Activated naive CD8-positive, alpha-beta T cell treated with anti-CD3 and anti-CD28 coated beads for 36 hours (primary cell): ENCODE data around the gene TACR1. TPM values are rescaled to one million over a fixed set of nuclear protein-coding genes. Genes with fewer than 3 reads are reported as not detected.

ENCODE experiments used
- DNase-seq: peaks from one replicate; pipeline ENCODE4 v3.0.0; 2021
- H3K27ac Mint-ChIP-seq: one replicate; pipeline ENCODE4 v1.8.0; 2022; ENCODE audit warnings: mild to moderate bottlenecking, moderate library complexity, mixed read lengths
- H3K27me3 Mint-ChIP-seq: one replicate; pipeline ENCODE4 v1.8.0; 2022; ENCODE audit warnings: mild to moderate bottlenecking, mixed read lengths
- H3K36me3 Mint-ChIP-seq: one replicate; pipeline ENCODE4 v1.8.0; 2021; ENCODE audit warnings: mild to moderate bottlenecking, mixed read lengths
- H3K4me1 Mint-ChIP-seq: one replicate; pipeline ENCODE4 v1.8.0; 2021; ENCODE audit warnings: mixed read lengths
- H3K4me3 Mint-ChIP-seq: one replicate; pipeline ENCODE4 v1.8.0; 2022; ENCODE audit warnings: mild to moderate bottlenecking, moderate library complexity, mixed read lengths
- H3K9me3 Mint-ChIP-seq: one replicate; pipeline ENCODE4 v1.8.0; 2022; ENCODE audit warnings: mixed read lengths
- total RNA-seq, 2 experiments: library from RNA; stranded (reverse); gene quantifications; one replicate each; pipeline ENCODE4 v1.2.3, GENCODE V29; 2021

The TACR1 gene
- total RNA-seq, 2 experiments from 2014 or later = not detected

DNA sequence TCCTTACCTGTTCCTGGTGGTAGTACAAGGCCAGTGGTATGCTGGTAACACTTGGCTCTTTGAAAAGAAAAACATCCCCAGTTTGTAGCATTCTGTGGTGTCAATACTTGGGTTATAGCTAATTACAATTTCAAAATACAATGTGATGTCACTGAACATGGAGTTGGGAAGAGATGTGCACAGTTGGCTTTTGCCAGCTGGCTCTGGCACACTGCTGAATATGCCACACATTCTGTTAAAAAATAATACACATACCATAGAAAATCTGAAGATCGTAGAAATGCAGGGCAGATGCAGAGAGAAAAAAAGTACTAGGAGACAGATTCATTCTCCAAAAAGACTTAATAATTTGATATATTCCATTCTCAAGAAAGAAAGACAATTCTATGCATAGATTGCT lies 101.5 kb downstream of the TACR1 start:
- Mint-ChIP-seq H3K4me3 (no peak overlapping the region), H3K27ac (no peak overlapping the region), H3K36me3 (peaks cover 3% of the 10 kb centered on the region), H3K27me3 (peaks cover 5% of the 10 kb centered on the region), H3K9me3 (peaks cover 3% of the 10 kb centered on the region), H3K4me1 (no peaks in the 10 kb centered on the region)
- DNase-seq = no peak

DNA sequence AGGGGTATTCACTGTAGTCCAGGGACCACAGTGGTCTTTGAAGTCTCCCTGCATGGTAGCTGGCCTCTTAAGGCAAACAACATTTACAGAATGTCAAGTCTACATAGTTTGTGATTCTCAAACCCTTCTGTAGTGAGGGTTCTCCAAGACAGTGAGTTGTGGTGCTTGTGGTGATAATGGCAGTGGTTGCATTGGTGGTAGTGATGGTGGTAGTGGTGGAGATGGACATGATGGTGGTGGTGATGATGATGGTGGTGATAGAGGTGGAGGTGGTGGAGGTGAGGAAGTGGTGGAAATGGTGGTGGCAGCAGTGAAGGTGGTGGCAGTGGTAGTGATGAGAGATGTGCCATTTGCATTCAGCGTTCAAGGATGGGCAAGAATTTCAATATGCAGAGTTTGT lies 104.9 kb downstream of the TACR1 start:
- H3K4me3 Mint-ChIP-seq = no peak overlapping the region
- DNase-seq = no peak
- H3K27ac Mint-ChIP-seq = no peak overlapping the region
- no peaks in the 10 kb centered on the region for H3K9me3 Mint-ChIP-seq
- H3K4me1 Mint-ChIP-seq = no peaks in the 10 kb centered on the region
- H3K36me3 Mint-ChIP-seq = peaks cover 2% of the 10 kb centered on the region
- peaks cover under 1% of the 10 kb centered on the region for H3K27me3 Mint-ChIP-seq

DNA sequence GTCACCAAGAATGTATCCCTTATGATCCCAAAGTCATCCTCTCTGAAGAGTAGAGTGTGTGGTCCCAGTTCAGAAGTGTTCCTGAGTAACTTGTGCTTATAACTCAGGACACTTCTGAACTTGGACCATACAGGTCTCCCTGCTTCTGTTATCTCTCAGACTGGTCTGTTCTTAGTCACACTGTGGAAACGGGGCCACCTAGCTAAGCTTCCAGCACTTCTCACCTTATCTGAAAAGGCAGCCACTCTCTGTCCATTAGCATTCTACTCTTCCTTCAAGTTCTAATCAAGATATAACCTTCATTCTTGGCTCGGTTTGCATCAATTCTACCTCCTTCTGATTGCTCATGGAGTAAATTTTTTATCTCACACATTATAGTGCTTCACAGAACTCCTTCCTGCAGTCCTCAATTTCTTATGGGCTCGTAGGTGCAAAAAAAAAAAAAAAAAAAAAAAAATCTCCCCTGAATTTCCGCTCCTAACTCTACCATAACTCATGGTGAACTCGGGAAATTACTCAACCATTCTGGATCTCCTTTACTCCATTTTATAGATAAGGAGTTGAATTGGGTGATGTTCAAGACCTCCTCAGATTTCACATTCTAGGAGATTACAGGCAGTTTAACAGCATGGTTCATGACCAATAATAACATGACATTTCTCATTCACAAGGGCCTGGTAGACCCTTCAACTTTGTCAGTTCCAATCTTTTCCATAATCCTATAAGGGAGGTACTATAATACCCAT lies 108.4 kb downstream of the TACR1 start:
- H3K36me3 Mint-ChIP-seq = peaks cover 2% of the 10 kb centered on the region
- H3K27me3 Mint-ChIP-seq = no peaks in the 10 kb centered on the region
- H3K9me3 Mint-ChIP-seq = no peaks in the 10 kb centered on the region
- H3K4me1 Mint-ChIP-seq = no peaks in the 10 kb centered on the region
- no peak overlapping the region for H3K4me3 Mint-ChIP-seq
- no peak overlapping the region for H3K27ac Mint-ChIP-seq
- no peak for DNase-seq

DNA sequence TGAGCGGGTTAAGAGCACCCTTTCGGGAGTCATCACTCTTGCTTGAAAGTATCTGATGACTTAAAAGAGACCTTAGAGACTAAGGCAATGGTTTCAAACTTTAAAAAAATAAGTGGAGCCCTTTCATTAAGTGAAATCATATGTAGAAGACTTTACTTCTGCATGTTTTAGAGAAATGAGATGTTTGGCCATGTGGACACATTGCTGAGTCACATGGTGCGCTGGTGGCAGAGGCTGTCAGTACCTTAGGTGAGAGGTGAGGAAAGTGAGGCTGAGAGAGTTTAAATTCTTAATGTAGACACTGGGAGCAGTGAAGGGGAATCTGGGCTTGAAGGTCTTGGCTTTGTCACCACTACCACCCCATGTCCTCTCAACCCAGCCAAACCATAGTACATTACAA lies 109.8 kb downstream of the TACR1 start:
- H3K4me3 Mint-ChIP-seq = no peak overlapping the region
- DNase-seq = no peak
- H3K27me3 Mint-ChIP-seq = no peaks in the 10 kb centered on the region
- no peak overlapping the region for H3K27ac Mint-ChIP-seq
- H3K36me3 Mint-ChIP-seq = peaks cover 5% of the 10 kb centered on the region
- no peaks in the 10 kb centered on the region for H3K4me1 Mint-ChIP-seq
- no peaks in the 10 kb centered on the region for H3K9me3 Mint-ChIP-seq

DNA sequence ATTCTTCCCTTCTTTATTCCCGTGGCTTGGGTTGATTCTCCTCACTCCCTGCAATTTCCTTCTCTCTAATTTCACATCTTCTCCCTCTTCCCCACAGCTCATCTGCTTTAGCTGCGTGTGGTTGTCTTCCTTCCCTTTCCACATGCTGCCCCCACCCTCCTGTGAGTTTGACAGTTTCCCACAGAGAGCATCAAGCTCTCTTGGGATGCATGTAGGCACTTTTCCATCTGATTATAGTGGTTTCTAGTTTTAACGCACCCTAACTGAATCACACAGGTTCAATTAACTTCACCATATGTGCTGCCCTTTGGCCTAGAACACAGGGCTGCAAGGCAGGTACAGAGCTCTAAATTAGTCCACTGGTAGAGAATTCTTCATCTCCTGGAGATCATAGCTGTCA lies 110.5 kb downstream of the TACR1 start:
- Mint-ChIP-seq H3K9me3 (no peaks in the 10 kb centered on the region), H3K27ac (no peak overlapping the region), H3K4me3 (no peak overlapping the region), H3K4me1 (no peaks in the 10 kb centered on the region), H3K36me3 (peaks cover 5% of the 10 kb centered on the region), H3K27me3 (no peaks in the 10 kb centered on the region)
- no peak for DNase-seq

DNA sequence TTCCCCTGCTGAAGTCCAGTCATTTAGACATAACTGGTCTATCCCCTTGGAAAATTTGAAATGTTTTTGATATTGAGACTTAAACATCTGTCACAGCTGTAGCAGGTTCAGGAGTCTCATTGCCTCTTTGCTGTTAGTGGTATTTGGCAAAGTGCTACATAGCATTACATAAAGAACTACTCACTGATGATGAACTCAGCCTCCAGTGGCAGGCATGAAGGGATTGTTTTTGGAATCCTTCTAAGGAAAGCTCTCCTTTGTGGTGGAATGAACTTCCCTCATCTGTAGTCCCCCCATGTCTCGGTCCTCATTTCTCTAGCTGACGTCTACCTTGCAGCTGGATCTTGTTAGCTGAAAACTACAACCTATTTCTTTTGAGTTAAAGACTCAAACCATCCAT lies 111.6 kb downstream of the TACR1 start:
- Mint-ChIP-seq H3K27ac (no peak overlapping the region), H3K9me3 (no peaks in the 10 kb centered on the region), H3K4me3 (no peak overlapping the region), H3K4me1 (no peaks in the 10 kb centered on the region), H3K27me3 (no peaks in the 10 kb centered on the region), H3K36me3 (peaks cover 5% of the 10 kb centered on the region)
- no peak for DNase-seq

DNA sequence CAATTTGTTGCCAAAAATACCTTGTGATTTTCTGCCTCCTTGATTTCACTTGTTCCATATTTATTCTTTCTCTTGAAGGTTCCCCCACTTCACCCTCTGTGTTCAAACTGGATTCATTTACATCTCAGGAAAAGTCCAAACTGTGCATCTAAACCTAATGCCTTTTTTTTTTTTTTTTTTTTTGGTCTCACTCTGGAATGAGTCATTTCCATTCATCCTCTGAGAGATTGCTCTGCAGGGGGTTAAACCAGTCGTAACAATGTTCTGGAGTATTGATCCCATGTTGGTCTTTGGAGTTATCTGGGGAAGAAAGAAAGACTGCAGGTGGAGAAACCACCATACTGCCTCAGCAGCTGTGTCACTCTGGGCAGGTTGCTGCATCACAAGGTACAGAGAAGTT lies 119.7 kb downstream of the TACR1 start:
- peaks cover 1% of the 10 kb centered on the region for H3K4me1 Mint-ChIP-seq
- peaks cover 4% of the 10 kb centered on the region for H3K9me3 Mint-ChIP-seq
- H3K4me3 Mint-ChIP-seq = no peak overlapping the region
- no peaks in the 10 kb centered on the region for H3K27me3 Mint-ChIP-seq
- H3K36me3 Mint-ChIP-seq = peaks cover 8% of the 10 kb centered on the region
- H3K27ac Mint-ChIP-seq = no peak overlapping the region
- DNase-seq = no peak

DNA sequence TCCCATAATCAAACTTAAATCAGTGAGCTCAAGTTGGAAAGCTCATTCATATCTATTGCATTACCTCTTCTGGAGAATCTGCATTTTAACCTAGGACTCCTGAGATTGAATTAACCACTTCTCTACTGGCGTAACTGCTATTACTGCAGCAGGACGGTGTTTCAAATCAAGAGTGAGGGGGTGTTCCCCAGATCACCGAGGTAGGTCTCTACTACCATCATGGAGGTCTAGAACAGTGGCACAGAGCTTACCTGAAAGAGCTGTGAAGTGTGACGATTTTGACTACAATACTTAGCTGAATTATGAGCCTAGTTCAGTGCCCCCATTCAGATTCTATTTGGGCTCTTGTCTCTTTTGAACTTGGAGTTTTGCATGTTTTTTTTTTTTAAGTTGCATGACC lies 121.4 kb downstream of the TACR1 start:
- Mint-ChIP-seq H3K27ac (no peak overlapping the region), H3K36me3 (peaks cover 7% of the 10 kb centered on the region), H3K4me3 (no peak overlapping the region), H3K27me3 (no peaks in the 10 kb centered on the region), H3K9me3 (peaks cover 4% of the 10 kb centered on the region), H3K4me1 (peaks cover 2% of the 10 kb centered on the region)
- no peak for DNase-seq

DNA sequence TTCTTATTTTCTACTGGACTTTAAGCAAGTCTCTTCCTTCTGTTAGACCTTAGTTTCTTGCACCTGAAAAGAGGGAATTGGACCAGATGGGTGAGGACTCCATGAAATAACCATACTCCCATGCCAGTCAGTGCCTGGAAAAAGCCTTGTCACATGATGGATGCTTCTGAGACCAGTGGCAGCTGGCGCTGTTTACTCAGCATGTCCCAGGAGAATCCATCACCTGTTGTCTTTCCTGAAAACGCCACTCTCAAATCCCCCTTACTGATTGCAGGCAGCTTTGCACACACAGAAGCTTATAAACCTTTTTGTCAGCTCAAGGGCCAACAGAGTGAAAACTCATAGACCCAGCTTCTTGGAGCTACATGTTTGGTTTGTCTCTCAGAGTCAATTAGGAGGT lies 123.2 kb downstream of the TACR1 start:
- H3K27ac Mint-ChIP-seq = no peak overlapping the region
- H3K27me3 Mint-ChIP-seq = no peaks in the 10 kb centered on the region
- H3K4me3 Mint-ChIP-seq = no peak overlapping the region
- H3K9me3 Mint-ChIP-seq = no peaks in the 10 kb centered on the region
- H3K36me3 Mint-ChIP-seq = no peaks in the 10 kb centered on the region
- DNase-seq = no peak
- H3K4me1 Mint-ChIP-seq = peaks cover 2% of the 10 kb centered on the region

DNA sequence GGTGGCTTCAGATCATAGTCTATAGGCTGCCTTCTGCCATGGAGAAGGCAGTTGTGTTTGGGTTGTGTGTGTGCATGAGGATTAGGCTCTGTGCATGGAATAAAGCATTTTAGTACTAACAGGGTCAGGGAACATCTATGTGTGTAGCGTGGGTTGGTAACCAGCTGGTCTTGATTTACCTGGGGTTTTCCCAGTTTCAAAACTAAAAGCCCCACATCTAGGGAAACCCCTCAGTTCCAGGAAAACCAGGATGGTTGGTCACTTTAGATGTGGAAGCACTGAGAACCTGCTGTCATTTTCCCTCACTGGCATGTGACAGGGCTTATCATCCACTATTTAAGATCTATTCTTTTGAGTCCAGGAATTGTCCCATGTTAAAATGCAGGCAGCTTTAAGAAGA lies 124.6 kb downstream of the TACR1 start:
- Mint-ChIP-seq H3K4me3 (no peak overlapping the region), H3K27ac (no peak overlapping the region), H3K27me3 (no peaks in the 10 kb centered on the region), H3K9me3 (no peaks in the 10 kb centered on the region), H3K4me1 (peaks cover 2% of the 10 kb centered on the region), H3K36me3 (no peaks in the 10 kb centered on the region)
- DNase-seq = no peak

DNA sequence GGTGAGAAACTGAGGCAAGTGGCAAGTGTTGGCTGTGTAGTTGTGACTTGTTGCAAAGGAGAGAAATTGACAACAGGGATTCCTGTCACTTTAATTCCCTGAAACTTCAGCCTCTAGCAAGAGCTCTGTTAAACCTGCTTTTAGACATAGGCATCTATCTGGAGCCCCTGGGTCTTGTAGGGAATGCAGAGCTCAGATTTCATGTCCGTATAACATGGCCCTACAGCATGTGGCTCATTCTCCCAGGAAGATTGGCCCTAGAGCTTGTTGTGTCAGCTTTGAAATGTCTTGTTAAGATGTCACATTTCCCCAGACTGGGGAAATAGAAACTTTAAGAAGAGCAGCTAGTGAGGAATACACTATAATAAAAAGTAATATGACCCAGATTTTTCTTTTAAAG lies 125.1 kb downstream of the TACR1 start:
- Mint-ChIP-seq H3K36me3 (no peaks in the 10 kb centered on the region), H3K9me3 (no peaks in the 10 kb centered on the region), H3K4me1 (peaks cover 2% of the 10 kb centered on the region), H3K27me3 (no peaks in the 10 kb centered on the region), H3K27ac (no peak overlapping the region), H3K4me3 (no peak overlapping the region)
- DNase-seq = no peak

DNA sequence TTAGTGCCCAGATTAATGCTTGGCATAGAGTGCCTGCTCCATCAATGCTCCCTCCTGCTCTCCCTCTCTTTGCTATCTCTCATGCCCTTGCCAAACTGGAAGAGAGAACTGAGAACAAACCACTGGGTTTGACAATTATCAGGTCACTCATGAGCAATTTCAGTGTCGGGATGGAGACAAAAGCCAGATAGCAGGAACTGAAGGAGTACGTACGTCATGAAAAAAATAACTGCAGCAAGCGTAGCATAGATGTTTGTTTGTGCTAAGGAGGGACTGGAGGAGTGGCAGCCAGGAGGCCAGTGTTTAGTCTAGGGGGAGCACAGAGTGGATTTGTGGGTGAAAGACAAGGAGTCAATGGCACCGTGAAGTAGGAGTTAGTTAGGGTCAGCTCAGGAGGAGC lies 127.6 kb downstream of the TACR1 start:
- DNase-seq = no peak
- Mint-ChIP-seq H3K4me3 (no peak overlapping the region), H3K4me1 (peaks cover 2% of the 10 kb centered on the region), H3K27ac (no peak overlapping the region), H3K27me3 (no peaks in the 10 kb centered on the region), H3K36me3 (no peaks in the 10 kb centered on the region), H3K9me3 (peaks cover 2% of the 10 kb centered on the region)

DNA sequence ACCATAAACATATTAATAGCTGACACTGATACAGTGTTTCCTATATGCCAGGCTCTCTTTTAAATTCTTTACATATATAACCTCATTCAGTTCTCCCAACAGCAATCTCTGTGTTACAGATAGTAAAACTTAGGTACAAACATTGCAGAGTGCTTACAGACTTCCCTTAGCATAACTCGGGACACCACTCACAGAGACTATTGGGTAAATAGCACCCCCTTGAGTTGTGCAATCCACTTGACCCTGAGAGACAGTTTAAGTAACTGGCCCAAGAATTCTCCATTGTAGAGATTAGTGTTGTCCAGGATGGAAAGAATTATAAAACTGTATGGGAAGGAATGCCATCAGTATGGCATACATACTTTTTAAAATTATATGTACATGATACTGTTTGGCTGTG lies 130.8 kb downstream of the TACR1 start:
- no peak for DNase-seq
- H3K4me1 Mint-ChIP-seq = no peaks in the 10 kb centered on the region
- H3K36me3 Mint-ChIP-seq = no peaks in the 10 kb centered on the region
- H3K9me3 Mint-ChIP-seq = peaks cover 2% of the 10 kb centered on the region
- no peaks in the 10 kb centered on the region for H3K27me3 Mint-ChIP-seq
- H3K27ac Mint-ChIP-seq = no peak overlapping the region
- no peak overlapping the region for H3K4me3 Mint-ChIP-seq

DNA sequence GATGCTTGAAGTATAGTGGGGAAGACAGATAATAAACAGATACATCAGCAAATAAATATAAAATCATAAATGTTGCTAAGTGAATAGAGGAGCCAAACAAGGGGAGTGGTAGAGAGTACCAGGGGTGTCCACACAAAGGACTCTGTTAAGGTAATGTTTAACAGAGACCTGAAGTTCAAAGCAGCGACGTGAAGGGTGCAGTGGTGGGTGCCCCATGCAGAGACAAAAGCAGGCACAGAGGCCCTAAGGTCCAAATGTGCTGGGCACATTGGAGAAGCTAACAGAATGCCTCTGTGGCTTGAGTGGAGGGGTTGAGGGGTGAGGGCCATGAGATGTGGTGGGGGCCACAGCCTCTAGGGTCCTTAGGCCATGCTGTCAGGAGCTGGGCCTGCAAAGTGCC lies 131.8 kb downstream of the TACR1 start:
- no peak overlapping the region for H3K27ac Mint-ChIP-seq
- no peak overlapping the region for H3K4me3 Mint-ChIP-seq
- H3K9me3 Mint-ChIP-seq = peaks cover 2% of the 10 kb centered on the region
- H3K36me3 Mint-ChIP-seq = no peaks in the 10 kb centered on the region
- DNase-seq = no peak
- no peaks in the 10 kb centered on the region for H3K27me3 Mint-ChIP-seq
- no peaks in the 10 kb centered on the region for H3K4me1 Mint-ChIP-seq

DNA sequence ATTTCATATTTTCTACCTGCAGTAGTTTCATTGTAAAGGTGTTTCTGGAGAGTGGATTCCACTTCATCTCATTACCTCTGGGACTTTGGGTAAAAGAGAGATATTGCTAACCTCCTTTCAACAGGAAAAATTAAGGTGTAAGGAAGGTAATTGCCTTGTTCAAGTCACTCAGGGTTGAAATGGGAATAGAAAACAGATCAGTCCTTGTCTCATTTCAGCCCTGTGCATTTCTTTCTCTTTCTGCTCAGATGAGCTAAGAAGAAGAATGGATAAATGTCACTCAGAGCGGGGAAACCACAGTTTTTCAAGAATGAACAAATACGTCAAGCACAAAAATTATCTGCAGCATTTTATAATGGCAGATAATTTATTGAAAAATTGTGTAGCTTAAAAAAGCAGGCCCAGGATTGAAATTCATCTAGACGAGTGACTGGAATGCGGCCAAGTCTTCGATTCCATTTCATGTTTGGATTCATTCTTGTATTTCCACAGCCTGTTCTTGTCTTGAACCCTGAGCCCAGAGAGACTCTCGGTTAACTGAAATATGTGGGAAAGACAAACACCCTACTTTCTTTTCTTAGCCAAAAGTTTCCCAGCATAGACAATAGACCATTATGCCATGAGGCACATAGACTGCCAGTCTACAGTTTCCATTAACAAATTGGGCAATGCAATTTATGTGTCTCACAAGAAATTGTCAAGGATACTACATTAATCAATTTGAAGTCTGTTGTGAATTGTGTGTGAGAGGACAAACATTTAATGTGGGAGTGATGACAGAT lies 133.0 kb downstream of the TACR1 start:
- no peak overlapping the region for H3K27ac Mint-ChIP-seq
- no peaks in the 10 kb centered on the region for H3K27me3 Mint-ChIP-seq
- no peak for DNase-seq
- H3K4me1 Mint-ChIP-seq = no peaks in the 10 kb centered on the region
- H3K9me3 Mint-ChIP-seq = peaks cover 2% of the 10 kb centered on the region
- no peaks in the 10 kb centered on the region for H3K36me3 Mint-ChIP-seq
- H3K4me3 Mint-ChIP-seq = no peak overlapping the region
